KBM-7 (cell line): ENCODE data around the gene MYO7A.

Experiments used
- DNase-seq: peaks from one replicate; pipeline ENCODE4 v3.0.0-alpha.2; 2015
- in situ Hi-C: fragments of 300-500 bp; cut with MboI; formaldehyde crosslinking; loops from 2 replicates; pipeline ENCODE4 v1.14.3; 2020; ENCODE audit warnings: low sequenced_read_pairs, low pct_unique_long_range_greater_than_20kb, mixed read lengths

MYO7A gene

DNA sequence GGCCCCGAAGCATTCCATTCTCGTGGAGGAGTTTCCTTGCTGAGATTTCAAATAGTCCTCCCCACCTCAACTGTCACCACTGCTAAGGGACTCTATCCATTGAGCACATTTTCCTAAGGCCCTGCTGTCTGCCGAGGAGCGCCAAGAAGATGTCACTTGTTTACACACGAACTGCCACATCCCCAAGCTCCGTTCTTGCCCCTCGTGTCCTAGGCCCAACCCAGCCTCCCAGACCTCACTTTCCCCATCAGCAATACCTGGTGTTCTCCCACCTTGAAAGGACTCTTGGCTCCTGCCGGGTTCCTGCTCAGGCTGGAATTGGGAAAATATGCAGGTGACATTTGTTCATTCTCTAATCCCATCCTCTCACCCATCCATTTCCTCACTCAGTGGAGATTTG is 4.0 kb upstream of the MYO7A start:
- no peak for DNase-seq
- in situ Hi-C loops, result loop anchor here (10.0 kb wide), 1 partner anchor 61 kb away; no protein-coding TSS in a partner anchor

DNA sequence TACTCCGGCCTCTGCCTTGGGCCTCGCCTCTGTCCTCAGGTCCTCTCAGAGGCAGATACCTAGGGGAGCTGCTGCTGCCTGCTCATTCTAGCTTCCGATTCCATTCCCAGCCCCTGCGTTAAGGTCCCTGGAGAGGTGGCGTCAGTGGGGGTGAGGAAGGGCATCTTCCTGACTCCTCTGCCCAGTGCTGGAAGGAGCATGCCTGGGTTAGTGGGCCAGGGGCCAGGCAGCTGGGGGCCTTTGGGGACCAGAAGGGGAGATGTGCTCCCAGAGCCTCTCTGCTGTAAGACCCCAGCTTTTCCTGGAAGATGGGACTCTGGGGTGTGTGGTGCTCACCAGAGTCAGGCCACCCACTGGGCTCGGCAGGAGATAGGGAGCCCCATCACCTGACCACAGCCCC is 3.6 kb upstream of the MYO7A start:
- in situ Hi-C loops, result loop anchor here (10.0 kb wide), 1 partner anchor 60 kb away; no protein-coding TSS in a partner anchor
- no peak for DNase-seq

- in situ Hi-C loops, result loop anchor here (10.0 kb wide), 1 partner anchor 60 kb away; no protein-coding TSS in a partner anchor
- DNase-seq, result no peak
Measured at GRCh38 chr11:77125191-77125590, 2.9 kb upstream of the MYO7A start.

GRCh38 chr11:77125695-77126094 is 2.4 kb upstream of the MYO7A start:
- in situ Hi-C loops, result loop anchor here (10.0 kb wide), 1 partner anchor 59 kb away; no protein-coding TSS in a partner anchor
- no peak for DNase-seq

- DNase-seq, result no peak
Measured at GRCh38 chr11:77126156-77126775, 1.8 kb upstream of the MYO7A start.

GRCh38 chr11:77126861-77127234 is 1.2 kb upstream of the MYO7A start:
- DNase-seq, result no peak

More at GRCh38 chr11:77126156-77126775, 1.8 kb upstream of the MYO7A start:
- in situ Hi-C loops, result loop anchor here (10.0 kb wide), 1 partner anchor 59 kb away; no protein-coding TSS in a partner anchor

DNA sequence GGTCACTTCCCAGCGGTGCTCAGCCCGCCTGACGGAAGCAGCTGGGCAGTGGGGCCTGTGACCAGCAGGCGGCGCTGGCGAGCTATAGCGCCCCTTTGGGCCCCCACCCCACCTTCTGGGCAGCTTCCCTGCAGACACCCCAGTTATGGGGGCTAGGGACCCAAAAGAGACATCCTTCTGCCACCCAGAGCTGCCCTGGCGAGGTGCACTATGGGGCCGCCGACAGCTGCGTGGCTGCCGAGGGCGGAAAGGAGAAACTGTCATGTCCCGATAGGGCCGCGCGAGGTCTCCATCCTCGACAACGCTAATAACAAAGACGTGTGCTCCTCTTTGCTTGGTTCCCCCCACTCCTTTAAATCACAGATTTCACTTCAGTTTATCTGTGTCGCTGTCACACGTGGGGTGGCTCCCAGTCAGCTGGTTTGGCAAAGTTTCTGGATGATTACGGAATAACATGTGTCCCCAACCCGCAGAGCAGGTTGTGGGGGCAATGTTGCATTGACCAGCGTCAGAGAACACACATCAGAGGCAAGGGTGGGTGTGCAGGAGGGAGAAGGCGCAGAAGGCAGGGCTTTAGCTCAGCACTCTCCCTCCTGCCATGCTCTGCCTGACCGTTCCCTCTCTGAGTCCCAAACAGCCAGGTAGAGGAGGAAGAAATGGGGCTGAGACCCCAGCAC is 673 bp upstream of the MYO7A start:
- in situ Hi-C loops, result loop anchor here (10.0 kb wide), 1 partner anchor 57 kb away; no protein-coding TSS in a partner anchor
- peak; percentile 66 for DNase-seq

More at GRCh38 chr11:77126861-77127234, 1.2 kb upstream of the MYO7A start:
- in situ Hi-C loops, result loop anchor here (10.0 kb wide), 1 partner anchor 58 kb away; no protein-coding TSS in a partner anchor

- in situ Hi-C loops, result loop anchor here (10.0 kb wide), 1 partner anchor 56 kb away; no protein-coding TSS in a partner anchor
- DNase-seq, result no peak
Measured at GRCh38 chr11:77129069-77129841, 1.2 kb downstream of the MYO7A start.

- in situ Hi-C loops, result loop anchor here (10.0 kb wide), 1 partner anchor 55 kb away; no protein-coding TSS in a partner anchor
- DNase-seq, result no peak
Measured at GRCh38 chr11:77129842-77130756, 2.1 kb downstream of the MYO7A start.

DNA sequence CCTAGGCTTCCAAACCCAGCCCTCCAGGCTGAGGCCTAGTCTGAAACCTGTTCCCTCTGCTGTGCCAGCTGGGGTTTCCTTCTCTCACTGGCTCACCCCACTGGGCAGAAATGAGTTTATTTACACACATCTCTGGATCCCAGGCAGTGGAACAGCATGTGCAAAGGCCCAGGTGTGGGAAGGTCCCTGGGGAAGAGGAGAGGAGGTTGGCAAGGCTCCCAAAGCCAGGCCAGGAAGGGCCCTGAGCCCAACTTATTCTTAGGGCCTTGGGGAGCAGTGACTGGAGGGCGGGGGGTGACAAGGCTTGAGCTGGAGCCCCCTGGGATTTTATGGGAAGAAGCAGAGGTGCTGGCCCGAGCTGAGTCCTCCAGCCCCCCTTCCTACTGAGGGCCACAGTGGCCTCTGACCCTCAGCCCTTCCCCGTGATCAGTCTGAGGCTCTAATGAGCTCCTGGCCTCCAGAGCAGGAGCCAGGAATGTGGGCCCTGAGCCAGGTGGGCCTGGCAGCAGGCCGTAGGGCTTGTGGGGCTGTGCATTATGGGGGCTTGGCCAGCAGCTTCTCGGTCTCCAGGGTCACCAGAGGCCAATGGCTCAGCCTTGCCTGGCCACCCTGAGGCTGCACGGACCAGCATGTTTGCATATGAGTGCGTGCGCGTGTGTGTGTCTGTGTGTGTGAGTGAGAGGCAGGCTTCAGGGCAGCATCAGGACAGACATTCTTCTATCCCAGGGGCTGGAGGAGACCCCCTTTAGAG is 2.9 kb downstream of the MYO7A start:
- DNase-seq, result no peak
- in situ Hi-C loops, result no loop called here

DNA sequence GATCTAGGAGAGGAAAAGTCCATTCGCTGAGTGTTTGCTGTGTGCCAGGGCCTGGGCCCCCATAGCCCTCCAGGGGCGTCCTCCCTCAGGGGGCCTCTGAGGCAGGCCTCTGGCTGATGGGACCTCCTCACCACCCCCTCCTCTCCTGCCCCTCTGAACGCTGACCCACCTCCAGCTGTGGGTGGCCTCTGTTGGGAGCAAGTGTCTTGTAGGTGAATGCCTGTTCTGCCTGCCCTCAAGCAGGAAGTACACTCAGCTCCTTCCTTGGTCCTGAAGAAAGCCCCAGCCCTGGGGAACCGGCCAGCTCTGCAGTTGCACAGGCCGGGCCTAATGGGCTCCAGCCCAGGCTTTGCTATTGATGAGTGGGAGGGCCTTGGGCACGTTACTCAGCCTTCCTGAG is 3.5 kb downstream of the MYO7A start:
- in situ Hi-C loops, result no loop called here
- DNase-seq, result no peak

GRCh38 chr11:77135069-77135468 is 7.0 kb downstream of the MYO7A start:
- DNase-seq, result no peak
- in situ Hi-C loops, result no loop called here

DNA sequence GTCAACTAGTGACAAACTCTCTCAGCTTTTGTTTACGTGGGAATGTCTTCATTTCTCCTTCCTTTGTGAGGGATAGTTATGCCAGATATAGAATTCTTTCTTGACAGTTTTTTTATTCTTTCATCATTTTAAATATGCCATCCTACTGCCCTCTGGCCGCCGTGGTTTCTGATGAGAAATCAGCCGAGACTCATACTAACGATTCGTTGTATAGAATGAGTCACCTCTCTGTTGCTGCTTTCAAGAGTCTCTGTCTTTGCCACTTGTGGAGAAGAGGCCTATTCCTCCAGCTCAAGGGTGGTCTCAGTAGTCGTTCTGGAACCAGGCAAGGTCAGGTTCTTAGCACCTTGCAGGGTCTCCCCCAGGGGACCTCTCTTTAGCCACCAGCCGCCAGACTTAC is 8.0 kb downstream of the MYO7A start:
- DNase-seq, result no peak
- in situ Hi-C loops, result no loop called here

- DNase-seq, result no peak
- in situ Hi-C loops, result no loop called here
Measured at GRCh38 chr11:77136784-77137420, 8.9 kb downstream of the MYO7A start.

- DNase-seq, result no peak
- in situ Hi-C loops, result no loop called here
Measured at GRCh38 chr11:77137421-77137820, 9.4 kb downstream of the MYO7A start.

- DNase-seq, result no peak
- in situ Hi-C loops, result no loop called here
Measured at GRCh38 chr11:77138106-77138649, 10.1 kb downstream of the MYO7A start.

DNA sequence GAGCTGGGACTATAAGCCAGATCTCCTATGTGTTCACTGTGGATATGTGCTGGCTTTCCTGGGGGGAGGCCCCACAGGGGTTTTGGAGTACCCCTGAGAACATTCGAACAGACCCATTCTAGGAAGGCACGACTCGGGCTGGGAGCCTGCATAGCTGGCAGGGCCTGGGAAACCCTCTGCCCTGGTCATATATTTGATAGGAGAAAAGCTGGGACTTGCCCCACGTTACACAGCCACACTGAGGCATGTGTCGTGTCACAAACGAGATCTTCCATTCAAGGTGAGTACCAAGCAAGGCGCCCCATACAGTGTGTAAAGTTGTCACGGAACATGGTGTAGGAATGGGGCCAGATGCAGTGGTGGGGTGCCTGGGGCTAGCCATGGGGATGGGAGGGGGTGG is 11.2 kb downstream of the MYO7A start:
- no peak for DNase-seq
- in situ Hi-C loops, result no loop called here
